Astrocyte of the cerebellum (primary cell): ENCODE data around the gene CEMIP.
A peak's percentile ranks its signal among the peaks of the same experiment; 100 is the strongest.

Source experiments
- DNase-seq: peaks from one replicate; pipeline ENCODE4 v3.0.0-alpha.2; 2011; ENCODE audit warnings: low read depth
- H3K4me3 ChIP-seq: 2 replicates; pipeline ENCODE4 v1.5.1; 2011; ENCODE audit warnings: mild to moderate bottlenecking, low read depth, low read length, moderate library complexity
- in situ Hi-C: cut with HindIII; loops from 2 replicates; pipeline ENCODE4 v1.10.0; 2017; ENCODE audit warnings: low sequenced_read_pairs
- TF ChIP-seq, protein P1 (sequence below): IDR thresholded peaks from 2 replicates; pipeline ENCODE4 v1.5.1; 2012; ENCODE audit warnings: low read length, low read depth, moderate library complexity, mild to moderate bottlenecking; ENCODE audit errors: missing control alignments

Gene CEMIP

DNA sequence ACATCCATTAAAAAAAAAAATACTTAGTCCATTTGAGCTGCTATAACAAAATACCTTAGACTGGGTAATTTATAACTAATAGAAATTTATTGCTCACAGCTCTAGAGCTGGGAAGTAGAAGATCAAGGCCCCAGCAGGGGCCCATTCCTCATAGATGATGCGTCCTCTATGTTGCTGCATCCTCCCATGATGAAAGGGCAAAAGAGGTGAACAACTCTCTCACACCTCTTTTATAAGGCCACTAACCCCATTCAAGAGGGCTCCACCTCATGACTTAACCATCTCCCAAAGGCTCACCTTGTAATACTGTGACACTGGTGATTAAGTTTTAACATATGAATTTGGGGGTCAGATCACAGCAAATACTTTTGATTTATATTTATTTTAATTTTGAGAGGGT, 218.5 kb downstream of the CEMIP start:
- TF ChIP-seq, protein P1, sequence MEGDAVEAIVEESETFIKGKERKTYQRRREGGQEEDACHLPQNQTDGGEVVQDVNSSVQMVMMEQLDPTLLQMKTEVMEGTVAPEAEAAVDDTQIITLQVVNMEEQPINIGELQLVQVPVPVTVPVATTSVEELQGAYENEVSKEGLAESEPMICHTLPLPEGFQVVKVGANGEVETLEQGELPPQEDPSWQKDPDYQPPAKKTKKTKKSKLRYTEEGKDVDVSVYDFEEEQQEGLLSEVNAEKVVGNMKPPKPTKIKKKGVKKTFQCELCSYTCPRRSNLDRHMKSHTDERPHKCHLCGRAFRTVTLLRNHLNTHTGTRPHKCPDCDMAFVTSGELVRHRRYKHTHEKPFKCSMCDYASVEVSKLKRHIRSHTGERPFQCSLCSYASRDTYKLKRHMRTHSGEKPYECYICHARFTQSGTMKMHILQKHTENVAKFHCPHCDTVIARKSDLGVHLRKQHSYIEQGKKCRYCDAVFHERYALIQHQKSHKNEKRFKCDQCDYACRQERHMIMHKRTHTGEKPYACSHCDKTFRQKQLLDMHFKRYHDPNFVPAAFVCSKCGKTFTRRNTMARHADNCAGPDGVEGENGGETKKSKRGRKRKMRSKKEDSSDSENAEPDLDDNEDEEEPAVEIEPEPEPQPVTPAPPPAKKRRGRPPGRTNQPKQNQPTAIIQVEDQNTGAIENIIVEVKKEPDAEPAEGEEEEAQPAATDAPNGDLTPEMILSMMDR: no peak
- in situ Hi-C loops: no loop called here
- no peak overlapping the region for H3K4me3 ChIP-seq
- DNase-seq: no peak

DNA sequence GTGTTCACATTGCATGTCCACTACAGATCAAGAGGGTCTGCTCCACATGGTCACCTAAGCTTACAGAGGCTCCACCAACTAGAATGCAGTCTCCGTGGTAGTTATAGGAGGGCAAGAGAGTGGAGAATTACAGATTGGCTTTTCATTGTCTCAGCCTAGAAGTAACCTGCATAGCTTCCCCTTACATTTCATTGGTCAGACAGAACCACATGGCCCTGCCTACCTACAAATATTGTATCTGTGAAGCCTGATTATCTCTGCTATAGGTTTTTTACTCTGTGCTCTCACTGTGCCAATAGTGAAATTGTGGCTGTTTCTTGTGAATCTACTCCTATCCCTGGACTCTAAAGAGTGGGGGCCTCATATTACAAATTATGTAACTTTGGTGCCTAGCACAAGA, 219.1 kb downstream of the CEMIP start:
- no peak for DNase-seq

DNA sequence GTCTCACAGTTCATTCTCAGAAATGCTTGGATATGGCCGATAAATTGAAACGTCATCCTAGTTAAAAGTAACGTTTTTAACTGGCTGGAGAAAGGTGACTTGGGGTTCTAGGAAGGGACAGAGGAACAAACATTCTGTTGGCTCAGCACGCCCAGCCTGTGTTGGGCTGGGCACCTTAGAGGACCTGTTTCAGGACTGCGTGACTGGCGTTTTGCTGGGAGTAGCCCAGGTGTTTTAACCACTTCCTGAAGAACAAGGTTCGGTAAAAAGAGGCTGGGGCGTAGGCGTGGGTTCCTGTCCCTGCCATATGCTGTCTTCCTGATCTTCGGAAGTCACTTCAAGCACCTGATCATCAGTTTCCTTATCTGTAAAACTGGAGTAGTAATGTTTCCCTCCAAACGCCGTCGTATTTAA, 220.5 kb downstream of the CEMIP start:
- TF ChIP-seq, protein P1: no peak
- DNase-seq: no peak
- peak overlapping the region; percentile 77 for H3K4me3 ChIP-seq
- in situ Hi-C loops: no loop called here

More for the DNA sequence above, 219.1 kb downstream of the CEMIP start:
- TF ChIP-seq, protein P1: no peak
- in situ Hi-C loops: no loop called here
- no peak overlapping the region for H3K4me3 ChIP-seq

DNA sequence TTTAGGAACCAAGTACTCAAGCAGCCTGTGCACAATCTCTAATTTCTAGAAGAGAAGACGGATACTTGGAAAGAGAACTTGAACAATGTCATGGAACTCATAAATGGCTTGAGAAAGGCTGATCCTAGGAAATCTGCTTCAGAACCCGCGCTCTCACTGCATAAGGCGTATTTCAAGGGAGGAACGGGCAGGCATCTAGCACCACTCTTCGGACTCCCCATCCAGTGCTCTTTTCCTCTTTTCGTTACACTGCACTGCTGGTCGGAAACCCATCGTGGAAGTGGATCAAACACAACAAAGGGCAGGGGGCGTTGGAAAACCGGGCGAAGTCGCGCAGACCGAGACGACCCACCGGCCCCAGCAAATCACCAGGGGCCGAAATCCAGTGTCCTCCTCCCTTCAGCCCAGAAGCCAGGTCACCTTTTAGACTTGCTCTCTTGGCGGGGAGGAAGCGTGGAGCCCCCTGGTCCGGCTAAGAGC, 221.0 kb downstream of the CEMIP start:
- no peak for DNase-seq
- in situ Hi-C loops: no loop called here
- TF ChIP-seq, protein P1: no peak
- H3K4me3 ChIP-seq: peak overlapping the region; percentile 77

DNA sequence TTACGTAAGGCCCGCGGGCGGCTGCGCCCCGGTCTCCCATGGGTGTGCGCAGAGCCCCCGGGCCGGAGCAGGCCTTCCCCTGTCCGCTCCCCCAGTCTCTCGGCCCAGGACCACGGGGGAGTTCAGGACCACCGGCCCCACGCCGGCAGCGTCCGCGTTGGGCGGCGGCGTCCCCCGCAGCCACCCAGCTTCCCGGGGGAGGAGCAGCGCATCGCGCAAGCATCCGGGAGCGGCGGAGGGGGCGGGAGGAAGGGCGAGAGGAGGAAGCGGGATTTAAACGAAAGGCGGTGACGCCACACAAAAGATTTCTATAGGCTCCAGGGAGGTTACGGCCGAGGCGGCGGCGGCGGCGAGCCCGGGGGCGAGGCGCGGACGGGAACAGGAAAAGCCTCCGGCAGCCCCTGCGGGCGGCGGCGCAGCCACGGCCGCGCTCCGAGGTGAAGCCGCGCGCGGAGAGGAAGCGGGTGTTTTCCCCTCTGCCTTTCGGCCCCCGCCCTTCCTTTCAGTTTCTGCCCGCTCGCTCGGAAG, 221.5 kb downstream of the CEMIP start, which contains the start of gene TLNRD1:
Gene TLNRD1, plus strand, starts transcription at position 300 of the 528 bp plus-strand sequence. CDS start 1,349 bp downstream, outside the sequence.
- DNase-seq: peak; percentile 70
- H3K4me3 ChIP-seq: peak within 1 kb of the TSS; percentile 77
- in situ Hi-C loops: no loop called here
- TF ChIP-seq, protein P1: no peak
